Smooth muscle cell (in vitro differentiated cells): ENCODE results near the gene IGFBP7. TPM values are rescaled to one million over a fixed set of nuclear protein-coding genes. Genes with fewer than 3 reads are reported as not detected.

Experiments used
- DNase-seq: peaks from one replicate; lab custom pipeline; 2025; ENCODE audit not compliant: unreplicated experiment; lab: John Stamatoyannopoulos, UW
- H2AFZ ChIP-seq: fragments of 200-600 bp; sonication (generic); 2 replicates; pipeline ENCODE4 v1.6.0; 2016; ENCODE audit warnings: antibody characterized with exemption, low read depth, mild to moderate bottlenecking
- H3F3A ChIP-seq: fragments of 200-600 bp; sonication (generic); 2 replicates; pipeline ENCODE4 v1.6.0; 2017; ENCODE audit warnings: antibody characterized with exemption, low read depth
- H3K27ac ChIP-seq: fragments of 200-600 bp; sonication (generic); 2 replicates; pipeline ENCODE4 v1.5.1; 2016; ENCODE audit warnings: low read depth, mild to moderate bottlenecking
- H3K27me3 ChIP-seq: fragments of 200-600 bp; sonication (generic); 2 replicates; pipeline ENCODE4 v1.6.1; 2016; ENCODE audit warnings: low read depth, mild to moderate bottlenecking
- H3K36me3 ChIP-seq: fragments of 200-600 bp; sonication (generic); 2 replicates; pipeline ENCODE4 v1.5.1; 2016; ENCODE audit warnings: low read depth
- H3K4me1 ChIP-seq: fragments of 200-600 bp; sonication (generic); 2 replicates; pipeline ENCODE4 v1.5.1; 2016; ENCODE audit warnings: low read depth
- H3K4me2 ChIP-seq: fragments of 200-600 bp; sonication (generic); 2 replicates; pipeline ENCODE4 v1.6.0; 2016; ENCODE audit warnings: mild to moderate bottlenecking
- H3K4me3 ChIP-seq: fragments of 200-600 bp; sonication (generic); 2 replicates; pipeline ENCODE4 v1.5.1; 2016; ENCODE audit warnings: mild to moderate bottlenecking
- H3K79me2 ChIP-seq: fragments of 200-600 bp; sonication (generic); 2 replicates; pipeline ENCODE4 v1.6.0; 2016; ENCODE audit warnings: low read depth, mild to moderate bottlenecking
- H3K9ac ChIP-seq: fragments of 200-600 bp; sonication (generic); 2 replicates; pipeline ENCODE4 v1.6.0; 2016; ENCODE audit warnings: low read depth
- H3K9me3 ChIP-seq: fragments of 200-600 bp; sonication (generic); replicated peaks from 2 replicates; pipeline ENCODE4 v1.5.1; 2016; ENCODE audit warnings: low read depth
- H4K20me1 ChIP-seq: fragments of 200-600 bp; sonication (generic); 2 replicates; pipeline ENCODE4 v1.6.0; 2016; ENCODE audit warnings: low read depth
- WGBS: methylation state at CpG from one replicate; pipeline ENCODE4 v1.1.7; 2016; ENCODE audit warnings: low lambda C conversion rate; 5-methylcytosine and 5-hydroxymethylcytosine counted together
- polyA plus RNA-seq: library from polyadenylated mRNA; unstranded; fragments of >200 nt; fragmentation: Nextera tagmentation; extraction: Ambion mirVana; gene quantifications from 2 replicates; pipeline ENCODE4 v1.2.1, GENCODE V29; 2016
- total RNA-seq: library from RNA; depleted of rRNA; stranded (reverse); fragments of >200 nt; gene quantifications from 2 replicates; pipeline ENCODE4 v1.2.3, GENCODE V29; 2014
- TF ChIP-seq, protein P1 (sequence below): fragments of 200-600 bp; sonication (generic); IDR thresholded peaks from 2 replicates; pipeline ENCODE4 v1.5.1; 2017; ENCODE audit warnings: borderline replicate concordance, mild to moderate bottlenecking, antibody characterized with exemption; ENCODE audit not compliant: insufficient read depth, poor library complexity, severe bottlenecking

IGFBP7 gene
- total and polyA plus RNA-seq, 2 experiments from 2014 or later = 998 to 1,684 TPM

GRCh38 chr4:56995525-56995924, 114.7 kb downstream of the IGFBP7 start:
- Histone ChIP-seq H3K9ac (no peak overlapping the region), H3K4me1 (no peaks in the 10 kb centered on the region), H4K20me1 (peaks cover 67% of the 10 kb centered on the region), H3K27ac (no peak overlapping the region), H3K27me3 (no peaks in the 10 kb centered on the region), H3K36me3 (peaks cover 12% of the 10 kb centered on the region), H3K79me2 (peaks cover 32% of the 10 kb centered on the region), H3K4me2 (no peak overlapping the region), H3K4me3 (no peak overlapping the region), H2AFZ (no peak overlapping the region), H3K9me3 (no peaks in the 10 kb centered on the region), H3F3A (no peaks in the 10 kb centered on the region)
- WGBS = 98% methylated on average over 7 of the region's 7 CpGs
- TF ChIP-seq, protein P1, sequence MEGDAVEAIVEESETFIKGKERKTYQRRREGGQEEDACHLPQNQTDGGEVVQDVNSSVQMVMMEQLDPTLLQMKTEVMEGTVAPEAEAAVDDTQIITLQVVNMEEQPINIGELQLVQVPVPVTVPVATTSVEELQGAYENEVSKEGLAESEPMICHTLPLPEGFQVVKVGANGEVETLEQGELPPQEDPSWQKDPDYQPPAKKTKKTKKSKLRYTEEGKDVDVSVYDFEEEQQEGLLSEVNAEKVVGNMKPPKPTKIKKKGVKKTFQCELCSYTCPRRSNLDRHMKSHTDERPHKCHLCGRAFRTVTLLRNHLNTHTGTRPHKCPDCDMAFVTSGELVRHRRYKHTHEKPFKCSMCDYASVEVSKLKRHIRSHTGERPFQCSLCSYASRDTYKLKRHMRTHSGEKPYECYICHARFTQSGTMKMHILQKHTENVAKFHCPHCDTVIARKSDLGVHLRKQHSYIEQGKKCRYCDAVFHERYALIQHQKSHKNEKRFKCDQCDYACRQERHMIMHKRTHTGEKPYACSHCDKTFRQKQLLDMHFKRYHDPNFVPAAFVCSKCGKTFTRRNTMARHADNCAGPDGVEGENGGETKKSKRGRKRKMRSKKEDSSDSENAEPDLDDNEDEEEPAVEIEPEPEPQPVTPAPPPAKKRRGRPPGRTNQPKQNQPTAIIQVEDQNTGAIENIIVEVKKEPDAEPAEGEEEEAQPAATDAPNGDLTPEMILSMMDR = no peak
- DNase-seq = no peak

DNA sequence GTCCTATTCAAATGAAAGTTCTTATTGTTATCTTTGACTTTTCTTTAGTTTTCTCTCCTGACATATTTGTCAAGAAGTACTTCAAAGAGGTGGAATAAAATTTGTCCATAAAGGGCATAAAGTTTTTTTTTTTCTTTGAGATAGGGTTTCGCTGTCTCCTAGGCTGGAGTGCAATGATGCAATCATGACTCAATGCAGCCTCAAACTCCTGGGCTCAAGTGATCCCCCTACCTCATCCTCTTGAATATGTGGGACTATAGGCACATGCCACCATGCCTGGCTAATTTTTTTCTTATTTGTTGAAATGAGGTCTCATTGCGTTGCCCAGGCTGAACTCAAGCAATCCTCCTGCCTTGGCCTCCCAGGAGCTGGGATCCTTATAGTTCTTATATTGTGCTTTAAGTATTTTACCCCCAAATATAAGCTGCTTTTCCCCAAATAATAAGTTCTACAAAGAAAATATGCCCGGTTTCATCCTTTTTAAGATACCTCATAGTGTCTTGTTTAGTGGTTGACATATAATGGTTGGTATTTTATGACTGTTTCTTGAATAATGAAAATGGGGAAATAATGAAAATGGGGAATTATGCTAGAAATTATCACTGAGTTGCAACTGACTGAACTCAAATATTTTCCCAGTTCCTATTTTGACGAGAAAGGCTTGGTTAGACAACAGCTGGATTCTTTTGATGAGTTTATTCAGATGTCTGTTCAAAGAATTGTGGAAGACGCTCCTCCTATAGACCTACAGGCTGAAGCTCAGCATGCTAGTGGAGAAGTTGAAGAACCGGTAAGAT, 119.9 kb downstream of the IGFBP7 start:
- Histone ChIP-seq H3K4me3 (no peak overlapping the region), H3K4me1 (no peaks in the 10 kb centered on the region), H3K27me3 (no peaks in the 10 kb centered on the region), H3K79me2 (peaks cover 68% of the 10 kb centered on the region), H3F3A (peaks cover 3% of the 10 kb centered on the region), H4K20me1 (peaks cover 77% of the 10 kb centered on the region), H3K9ac (no peak overlapping the region), H3K9me3 (no peaks in the 10 kb centered on the region), H3K27ac (peak overlapping the region; percentile 33), H2AFZ (no peak overlapping the region), H3K4me2 (no peak overlapping the region), H3K36me3 (peaks cover 10% of the 10 kb centered on the region)
- TF ChIP-seq, protein P1 = no peak
- WGBS = 88% methylated on average over 6 of the region's 6 CpGs
- DNase-seq = no peak

DNA sequence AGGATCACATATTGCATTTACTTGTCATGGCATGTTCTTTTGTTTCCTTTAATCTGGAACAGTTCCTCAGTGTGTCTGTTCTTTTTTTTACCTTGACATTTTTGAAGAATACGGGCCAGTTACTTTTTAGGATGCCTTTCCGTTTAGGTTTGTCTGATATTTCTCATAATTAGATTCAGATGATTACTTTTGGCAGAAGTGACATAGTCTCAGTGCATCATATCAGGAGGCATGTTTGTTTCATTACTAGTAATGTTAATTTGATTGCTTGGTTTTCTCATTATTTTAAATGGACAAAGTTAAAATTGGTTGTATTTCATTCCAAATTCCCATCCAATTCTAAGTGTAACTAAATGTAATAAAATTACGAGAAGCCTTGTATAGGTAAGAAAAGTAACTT, 123.2 kb downstream of the IGFBP7 start:
- WGBS = 99% methylated on average over 3 of the region's 3 CpGs
- Histone ChIP-seq H3F3A (peaks cover 3% of the 10 kb centered on the region), H2AFZ (no peak overlapping the region), H3K27me3 (no peaks in the 10 kb centered on the region), H3K4me1 (peaks cover under 1% of the 10 kb centered on the region), H3K27ac (no peak overlapping the region), H4K20me1 (peaks cover 90% of the 10 kb centered on the region), H3K4me3 (no peak overlapping the region), H3K79me2 (peaks cover 90% of the 10 kb centered on the region), H3K4me2 (no peak overlapping the region), H3K9ac (no peak overlapping the region), H3K36me3 (peaks cover 5% of the 10 kb centered on the region), H3K9me3 (no peaks in the 10 kb centered on the region)
- no peak for DNase-seq
- TF ChIP-seq, protein P1 = no peak

- Histone ChIP-seq H2AFZ (no peak overlapping the region), H3K27ac (no peak overlapping the region), H3K4me1 (peaks cover 8% of the 10 kb centered on the region), H3K79me2 (peaks cover 90% of the 10 kb centered on the region), H3K4me2 (no peak overlapping the region), H3K4me3 (no peak overlapping the region), H3K27me3 (no peaks in the 10 kb centered on the region), H4K20me1 (peaks cover 90% of the 10 kb centered on the region), H3K9ac (no peak overlapping the region), H3F3A (peaks cover 3% of the 10 kb centered on the region), H3K36me3 (peaks cover 5% of the 10 kb centered on the region), H3K9me3 (no peaks in the 10 kb centered on the region)
- WGBS = 97% methylated on average over 1 of the region's 1 CpG
- TF ChIP-seq, protein P1 = no peak
- no peak for DNase-seq
These were observed 124.0 kb downstream of the IGFBP7 start for GRCh38 chr4:56986192-56986591.
